Motor neuron (in vitro differentiated cells): ENCODE measurements around the gene HUNK. TPM values are rescaled to one million over a fixed set of nuclear protein-coding genes. Genes with fewer than 3 reads are reported as not detected.

Experiments used
- ATAC-seq, 8 experiments: fragments of 200-7000 bp; cut with Tn5 transposase; replicated peaks in 6 of 8; 2 replicates each; pipeline ENCODE4 v1.8.0; 2021; ENCODE audit warnings: mild to moderate bottlenecking in 8 of 8, moderate library complexity in 8 of 8
- H3K27ac ChIP-seq, 2 donors: fragments of 250-450 bp; sonication (Bioruptor Pico); 2 replicates each; pipeline ENCODE4 v1.9.0; 2021; ENCODE audit warnings: antibody characterized with exemption in 2 of 2, mild to moderate bottlenecking in 2 of 2, moderate library complexity in 1 of 2
- H3K4me1 ChIP-seq, 2 donors: fragments of 250-450 bp; sonication (Bioruptor Pico); replicated peaks in 1 of 2; 2 replicates each; pipeline ENCODE4 v1.6.1; 2021; ENCODE audit warnings: antibody characterized with exemption in 2 of 2, mild to moderate bottlenecking in 2 of 2, moderate library complexity in 1 of 2
- H3K4me3 ChIP-seq, 5 donors: fragments of 250-450 bp; sonication (Bioruptor Pico); 2 replicates each; pipeline ENCODE4 v1.9.0; 2021; ENCODE audit warnings: antibody characterized with exemption in 5 of 5, mild to moderate bottlenecking in 5 of 5, moderate library complexity in 4 of 5
- WGBS, 10 experiments: fragments of 450-650 bp; shearing (Covaris generic); methylation state at CpG; one replicate each; pipeline ENCODE4 v1.0.0; 2022; 5-methylcytosine and 5-hydroxymethylcytosine counted together
- in situ Hi-C, 9 experiments: fragments of 400-800 bp; cut with MboI; loops; one replicate each; pipeline ENCODE4 v1.15.0; 2021; ENCODE audit warnings: low sequenced_read_pairs in 9 of 9, low pct_unique_long_range_greater_than_20kb in 2 of 9; ENCODE audit not compliant: unreplicated experiment in 9 of 9
- total RNA-seq, 8 experiments: library from RNA; unstranded; fragments of 300-600 nt; gene quantifications; 2 replicates each; pipeline versions ENCODE4 v1.2.3 to v1.2.4, GENCODE V29; 2022

Gene HUNK
- total RNA-seq, 8 experiments from 2014 or later, result 2.5 to 15.8 (median 5.5) TPM

DNA sequence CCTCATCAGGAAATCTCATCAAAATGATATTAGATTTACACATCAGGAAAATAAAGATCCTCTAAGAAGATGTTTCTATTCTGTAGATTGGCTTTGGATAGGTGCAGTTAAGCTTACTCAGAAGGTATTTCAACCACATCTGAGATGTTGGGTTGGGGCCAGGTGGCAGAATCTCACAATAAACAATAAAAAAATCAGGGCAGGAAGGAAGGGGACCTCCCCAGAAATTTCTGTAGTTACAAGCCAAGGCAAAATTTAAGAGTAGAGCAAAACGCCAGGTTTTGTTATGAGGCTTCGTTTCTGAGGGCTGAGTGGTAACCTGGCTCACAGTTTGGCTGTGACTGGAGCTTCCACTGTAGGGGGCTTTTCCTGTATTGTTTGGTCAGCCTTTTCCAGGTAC lies 84.8 kb downstream of the HUNK start:
- 83 to 100% (median 100%) methylated on average over 1 to 2 of the region's 2 CpGs; no CpG with 5 or more reads in 7 of the 10 experiments for WGBS, 10 experiments
- H3K4me1 ChIP-seq, result no peaks in the 10 kb centered on the region
- in situ Hi-C loops, result no loop called here
- no peak overlapping the region for H3K4me3 ChIP-seq
- ATAC-seq, result no peak
- H3K27ac ChIP-seq, result no peak overlapping the region

- H3K27ac ChIP-seq, result no peak overlapping the region
- in situ Hi-C loops, result no loop called here
- 0 to 80% (median 50%) methylated on average over 1 to 2 of the region's 2 CpGs; no CpG with 5 or more reads in 3 of the 10 experiments for WGBS, 10 experiments
- H3K4me1 ChIP-seq, result peaks cover 0 to 2% of the 10 kb centered on the region in 2 donors
- H3K4me3 ChIP-seq, result no peak overlapping the region
- ATAC-seq, result peak in 1 of 8 experiments; percentile 34
These were observed 87.1 kb downstream of the HUNK start for GRCh38 chr21:31959881-31960280.

- 50 to 100% (median 93%) methylated on average over 1 to 3 of the region's 3 CpGs; no CpG with 5 or more reads in 1 of the 10 experiments for WGBS, 10 experiments
- Histone ChIP-seq H3K4me3 (no peak overlapping the region), H3K4me1 (peaks cover 0 to 2% of the 10 kb centered on the region in 2 donors), H3K27ac (no peak overlapping the region)
- in situ Hi-C loops, result no loop called here
- ATAC-seq, result no peak
These were observed 88.2 kb downstream of the HUNK start for GRCh38 chr21:31961027-31961426.

DNA sequence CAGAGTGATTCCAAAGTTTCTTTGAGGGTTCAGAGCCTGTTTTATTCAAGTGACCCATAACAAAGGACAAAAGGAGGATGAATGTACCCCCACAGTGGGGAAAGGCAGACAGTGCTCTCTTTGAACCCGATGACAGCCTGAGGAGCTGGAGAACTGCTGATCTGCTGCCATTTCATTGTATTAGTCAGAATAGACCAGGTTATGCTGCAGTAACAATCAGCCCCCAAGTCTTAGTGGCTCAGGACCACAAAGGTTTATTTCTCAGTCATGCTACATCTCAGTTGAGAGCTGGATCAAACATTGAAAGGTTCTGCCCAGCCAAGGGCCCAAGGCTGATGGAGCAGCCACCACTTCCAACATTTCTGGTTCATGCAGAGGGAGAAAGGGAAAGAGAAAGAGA lies 88.9 kb downstream of the HUNK start:
- Histone ChIP-seq H3K4me3 (no peak overlapping the region), H3K4me1 (peaks cover 0 to 2% of the 10 kb centered on the region in 2 donors), H3K27ac (no peak overlapping the region)
- in situ Hi-C loops, result no loop called here
- no peak for ATAC-seq
- WGBS, 10 experiments, result 80 to 100% (median 89%) methylated on average over 1 of the region's 1 CpG; no CpG with 5 or more reads in 6 of the 10 experiments

- peaks cover 0 to 2% of the 10 kb centered on the region in 2 donors for H3K4me1 ChIP-seq
- no peak overlapping the region for H3K4me3 ChIP-seq
- WGBS, 10 experiments, result 72 to 100% (median 81%) methylated on average over 3 to 6 of the region's 6 CpGs; no CpG with 5 or more reads in 2 of the 10 experiments
- in situ Hi-C loops, result no loop called here
- no peak for ATAC-seq
- no peak overlapping the region for H3K27ac ChIP-seq
These were observed 91.9 kb downstream of the HUNK start for GRCh38 chr21:31964692-31965091.

- ATAC-seq, result no peak
- in situ Hi-C loops, result no loop called here
- 23 to 96% (median 78%) methylated on average over 1 to 7 of the region's 7 CpGs; no CpG with 5 or more reads in 2 of the 10 experiments for WGBS, 10 experiments
- H3K27ac ChIP-seq, result no peak overlapping the region
- H3K4me1 ChIP-seq, result peaks cover 0 to 2% of the 10 kb centered on the region in 2 donors
- no peak overlapping the region for H3K4me3 ChIP-seq
These were observed 94.5 kb downstream of the HUNK start for GRCh38 chr21:31967334-31967733.

DNA sequence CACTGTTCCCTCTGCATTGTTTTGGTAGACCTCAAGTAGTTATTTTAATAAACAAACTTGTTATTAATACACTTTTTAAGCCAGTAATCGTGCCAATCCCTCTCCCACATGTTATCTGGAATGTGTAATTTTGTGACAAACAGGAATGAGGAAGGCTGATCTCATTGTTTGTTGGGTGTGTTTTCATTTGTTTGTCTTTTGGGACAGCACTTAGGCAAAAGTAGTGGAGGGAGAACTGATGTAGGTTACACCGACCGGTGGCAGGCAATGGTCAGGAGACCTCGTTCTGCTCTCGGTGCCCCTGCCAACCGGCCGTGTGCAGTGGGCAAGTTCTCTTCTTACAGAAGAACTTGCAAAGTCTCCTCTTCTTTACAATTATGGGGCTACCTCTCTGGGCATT lies 99.8 kb downstream of the HUNK start:
- in situ Hi-C loops, result no loop called here
- Histone ChIP-seq H3K4me3 (no peak overlapping the region), H3K27ac (no peak overlapping the region), H3K4me1 (no peaks in the 10 kb centered on the region)
- ATAC-seq, result no peak
- 71 to 100% (median 96%) methylated on average over 1 to 7 of the region's 7 CpGs; no CpG with 5 or more reads in 5 of the 10 experiments for WGBS, 10 experiments

DNA sequence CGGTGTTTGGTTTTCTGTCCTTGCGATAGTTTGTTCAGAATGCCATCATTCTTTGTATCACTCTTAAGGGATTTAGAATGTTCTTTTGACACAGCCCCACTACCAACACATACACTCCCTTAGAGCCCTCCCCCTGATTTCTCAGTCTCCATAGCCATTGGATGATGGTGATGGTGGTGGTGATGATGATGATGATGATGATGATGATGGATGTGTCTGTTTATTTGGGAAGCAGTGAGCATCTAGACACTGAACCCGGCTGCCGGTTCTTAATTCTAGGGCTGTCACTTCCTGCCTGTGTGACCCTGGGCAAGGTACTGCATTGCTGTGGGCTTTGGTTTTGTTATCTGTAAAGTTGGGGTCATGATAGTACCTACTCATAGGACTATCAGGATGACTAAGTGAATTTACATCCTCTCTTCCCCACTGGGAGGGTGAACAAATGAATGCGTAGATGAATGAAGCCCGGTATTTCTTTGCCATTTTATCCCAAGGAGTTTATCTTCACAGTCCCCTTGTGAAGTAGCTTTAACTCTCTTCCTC lies 100.7 kb downstream of the HUNK start:
- H3K4me3 ChIP-seq, result no peak overlapping the region
- H3K4me1 ChIP-seq, result no peaks in the 10 kb centered on the region
- in situ Hi-C loops, result no loop called here
- ATAC-seq, result no peak
- 87 to 100% (median 100%) methylated on average over 1 to 4 of the region's 6 CpGs; no CpG with 5 or more reads in 2 of the 10 experiments for WGBS, 10 experiments
- H3K27ac ChIP-seq, result no peak overlapping the region

- H3K4me1 ChIP-seq, result no peaks in the 10 kb centered on the region
- ATAC-seq, result no peak
- in situ Hi-C loops, result no loop called here
- H3K27ac ChIP-seq, result no peak overlapping the region
- H3K4me3 ChIP-seq, result no peak overlapping the region
- WGBS, 10 experiments, result 60 to 100% (median 79%) methylated on average over 1 to 15 of the region's 16 CpGs; no CpG with 5 or more reads in 3 of the 10 experiments
These were observed 101.7 kb downstream of the HUNK start for GRCh38 chr21:31974454-31974985.

GRCh38 chr21:31975491-31975890 lies 102.7 kb downstream of the HUNK start:
- ATAC-seq, result no peak
- no peak overlapping the region for H3K27ac ChIP-seq
- WGBS, 10 experiments, result 58 to 100% (median 89%) methylated on average over 3 to 4 of the region's 6 CpGs; no CpG with 5 or more reads in 1 of the 10 experiments
- in situ Hi-C loops, result loop anchor here in 1 of 9 experiments (25.0 kb wide), 1 partner anchor 112 kb away; no protein-coding TSS in a partner anchor
- H3K4me3 ChIP-seq, result no peak overlapping the region
- no peaks in the 10 kb centered on the region for H3K4me1 ChIP-seq

- in situ Hi-C loops, result loop anchor here in 1 of 9 experiments (25.0 kb wide), 1 partner anchor 109 kb away; no protein-coding TSS in a partner anchor
- ATAC-seq, result no peak
- 67 to 100% (median 95%) methylated on average over 1 to 4 of the region's 7 CpGs; no CpG with 5 or more reads in 4 of the 10 experiments for WGBS, 10 experiments
- Histone ChIP-seq H3K4me1 (no peaks in the 10 kb centered on the region), H3K4me3 (no peak overlapping the region), H3K27ac (no peak overlapping the region)
These were observed 105.0 kb downstream of the HUNK start for GRCh38 chr21:31977816-31978215.

DNA sequence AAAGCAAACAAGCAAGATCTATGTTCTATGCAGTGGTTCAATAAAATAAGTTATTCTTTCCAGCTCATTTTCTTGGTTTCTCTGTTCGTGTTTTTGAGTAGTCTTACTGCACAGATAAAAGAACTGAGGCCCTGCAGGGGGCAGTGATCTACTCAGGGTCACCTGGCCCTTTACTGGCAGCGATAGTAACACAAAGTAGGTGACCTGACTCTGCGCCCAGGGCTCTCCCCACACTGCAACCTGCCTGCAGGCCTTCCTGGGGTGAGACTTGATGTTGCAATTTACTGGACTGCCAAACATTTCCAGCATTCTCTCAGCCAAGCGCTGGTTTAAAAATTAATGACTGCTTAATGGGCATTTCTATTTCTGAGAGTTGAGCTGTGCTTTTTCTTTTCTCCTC lies 110.3 kb downstream of the HUNK start:
- WGBS, 10 experiments, result 58 to 100% (median 82%) methylated on average over 1 to 3 of the region's 4 CpGs; no CpG with 5 or more reads in 2 of the 10 experiments

DNA sequence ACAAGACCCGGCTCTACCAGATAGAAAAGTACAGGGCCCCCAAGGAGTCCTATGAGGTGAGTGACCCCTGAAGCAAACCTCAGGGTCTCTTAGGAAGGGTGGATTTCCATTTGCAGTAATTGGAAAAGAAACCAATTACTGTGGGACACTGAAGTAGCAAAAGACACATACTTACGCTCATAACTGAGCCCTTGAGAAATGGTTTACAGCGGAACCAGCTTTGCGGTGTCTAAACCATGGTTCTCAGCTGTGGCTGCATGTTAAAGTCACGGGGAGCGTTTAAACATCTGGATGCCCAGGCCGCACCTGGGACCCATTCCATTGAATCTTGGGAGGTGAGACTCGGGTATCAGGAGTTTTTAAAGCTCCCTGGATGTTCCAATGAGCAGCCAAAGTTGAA lies 110.7 kb downstream of the HUNK start:
- in situ Hi-C loops, result loop anchor here in 1 of 9 experiments (25.0 kb wide), 1 partner anchor 104 kb away; no protein-coding TSS in a partner anchor
- no peak overlapping the region for H3K27ac ChIP-seq
- no peaks in the 10 kb centered on the region for H3K4me1 ChIP-seq
- no peak for ATAC-seq
- no peak overlapping the region for H3K4me3 ChIP-seq
- 50 to 100% (median 89%) methylated on average over 2 to 8 of the region's 8 CpGs; no CpG with 5 or more reads in 1 of the 10 experiments for WGBS, 10 experiments

More for the DNA sequence above, 110.3 kb downstream of the HUNK start:
- in situ Hi-C loops, result loop anchor here in 1 of 9 experiments (25.0 kb wide), 1 partner anchor 104 kb away; no protein-coding TSS in a partner anchor
- no peak for ATAC-seq
- H3K4me1 ChIP-seq, result no peaks in the 10 kb centered on the region
- H3K27ac ChIP-seq, result no peak overlapping the region
- no peak overlapping the region for H3K4me3 ChIP-seq
